ENCODE results near the gene SGK1.
A peak's percentile ranks its signal among the peaks of the same experiment; 100 is the strongest.
"Not testable (repeated sequence)": the region's sequence is repeated elsewhere in the genome, so short reads cannot be mapped to it uniquely, and the experiment has no call there.

The SGK1 gene

GRCh38 chr6:134330555-134330954 lies 12.6 kb upstream of the SGK1 start:
- no peak for DNase-seq (ENCODE audit: low read depth)
- H3K4me3 ChIP-seq (ENCODE audit: low read depth, low read length) = no peak overlapping the region

GRCh38 chr6:134328792-134329191 lies 10.9 kb upstream of the SGK1 start:
- no peak for DNase-seq (ENCODE audit: low read depth)
- H3K4me3 ChIP-seq (ENCODE audit: low read depth, low read length) = no peak overlapping the region

- no peak for DNase-seq (ENCODE audit: low read depth)
- H3K4me3 ChIP-seq (ENCODE audit: low read depth, low read length) = no peak overlapping the region
Measured at GRCh38 chr6:134328138-134328537, 10.2 kb upstream of the SGK1 start.

GRCh38 chr6:134326192-134326591 lies 8.3 kb upstream of the SGK1 start:
- not testable (repeated sequence) for H3K4me3 ChIP-seq (ENCODE audit: low read depth, low read length); DNase-seq (ENCODE audit: low read depth)

GRCh38 chr6:134324766-134325165 lies 6.9 kb upstream of the SGK1 start:
- DNase-seq (ENCODE audit: low read depth) = no peak
- no peak overlapping the region for H3K4me3 ChIP-seq (ENCODE audit: low read depth, low read length)

- no peak for DNase-seq (ENCODE audit: low read depth)
- no peak overlapping the region for H3K4me3 ChIP-seq (ENCODE audit: low read depth, low read length)
Measured at GRCh38 chr6:134324141-134324540, 6.2 kb upstream of the SGK1 start.

GRCh38 chr6:134323698-134324097 lies 5.8 kb upstream of the SGK1 start:
- DNase-seq (ENCODE audit: low read depth) = no peak
- H3K4me3 ChIP-seq (ENCODE audit: low read depth, low read length) = no peak overlapping the region

- no peak for DNase-seq (ENCODE audit: low read depth)
- no peak overlapping the region for H3K4me3 ChIP-seq (ENCODE audit: low read depth, low read length)
Measured at GRCh38 chr6:134323294-134323693, 5.4 kb upstream of the SGK1 start.

GRCh38 chr6:134322216-134322615 lies 4.3 kb upstream of the SGK1 start:
- no peak for DNase-seq (ENCODE audit: low read depth)
- H3K4me3 ChIP-seq (ENCODE audit: low read depth, low read length) = no peak overlapping the region

- H3K4me3 ChIP-seq (ENCODE audit: low read depth, low read length) = no peak overlapping the region
- DNase-seq (ENCODE audit: low read depth) = no peak
Measured at GRCh38 chr6:134321246-134321645, 3.3 kb upstream of the SGK1 start.

GRCh38 chr6:134319686-134320085 lies 1.8 kb upstream of the SGK1 start:
- DNase-seq (ENCODE audit: low read depth); H3K4me3 ChIP-seq (ENCODE audit: low read depth, low read length): not testable (repeated sequence)

GRCh38 chr6:134318974-134319281 lies 1.0 kb upstream of the SGK1 start:
- no peak overlapping the region for H3K4me3 ChIP-seq (ENCODE audit: low read depth, low read length)
- DNase-seq (ENCODE audit: low read depth) = no peak

- no peak for DNase-seq (ENCODE audit: low read depth)
- H3K4me3 ChIP-seq (ENCODE audit: low read depth, low read length) = peak overlapping the region; percentile 63
Measured at GRCh38 chr6:134318236-134318973, 493 bp upstream of the SGK1 start.

- H3K4me3 ChIP-seq (ENCODE audit: low read depth, low read length) = peak overlapping the region; percentile 63
- no peak for DNase-seq (ENCODE audit: low read depth)
Measured at GRCh38 chr6:134316733-134317431, 1.0 kb downstream of the SGK1 start.

GRCh38 chr6:134315974-134316441 lies 1.9 kb downstream of the SGK1 start:
- DNase-seq (ENCODE audit: low read depth) = no peak
- no peak overlapping the region for H3K4me3 ChIP-seq (ENCODE audit: low read depth, low read length)

GRCh38 chr6:134315189-134315588 lies 2.7 kb downstream of the SGK1 start:
- no peak for DNase-seq (ENCODE audit: low read depth)
- no peak overlapping the region for H3K4me3 ChIP-seq (ENCODE audit: low read depth, low read length)

GRCh38 chr6:134314006-134314821 lies 3.7 kb downstream of the SGK1 start:
- no peak for DNase-seq (ENCODE audit: low read depth)
- H3K4me3 ChIP-seq (ENCODE audit: low read depth, low read length) = no peak overlapping the region

GRCh38 chr6:134312038-134312660 lies 5.8 kb downstream of the SGK1 start:
- DNase-seq (ENCODE audit: low read depth) = no peak

GRCh38 chr6:134310817-134311216 lies 7.1 kb downstream of the SGK1 start:
- DNase-seq (ENCODE audit: low read depth) = no peak
- no peak overlapping the region for H3K4me3 ChIP-seq (ENCODE audit: low read depth, low read length)

More at GRCh38 chr6:134312038-134312660, 5.8 kb downstream of the SGK1 start:
- H3K4me3 ChIP-seq (ENCODE audit: low read depth, low read length) = no peak overlapping the region

Measured in skeletal muscle cell (primary cell).